COLO829 (cell line): Measurements from ENCODE around the gene RPS6KL1.

Experiments
- DNase-seq: peaks from one replicate; pipeline ENCODE4 v3.0.0; 2012; ENCODE audit warnings: low spot score

RPS6KL1 gene

GRCh38 chr14:74951443-74952179 is 28.6 kb upstream of the RPS6KL1 start:
- DNase-seq: no peak

GRCh38 chr14:74950795-74951442 is 27.9 kb upstream of the RPS6KL1 start:
- DNase-seq: no peak

- no peak for DNase-seq
Observed at GRCh38 chr14:74949859-74950573, 27.0 kb upstream of the RPS6KL1 start.

GRCh38 chr14:74949191-74949601 is 26.1 kb upstream of the RPS6KL1 start:
- DNase-seq: no peak

GRCh38 chr14:74948228-74949175 is 25.4 kb upstream of the RPS6KL1 start:
- no peak for DNase-seq

- no peak for DNase-seq
Observed at GRCh38 chr14:74947353-74948227, 24.5 kb upstream of the RPS6KL1 start.

- no peak for DNase-seq
Observed at GRCh38 chr14:74946659-74947281, 23.7 kb upstream of the RPS6KL1 start.

- peak; percentile 80 for DNase-seq
Observed at GRCh38 chr14:74945852-74946658, 23.0 kb upstream of the RPS6KL1 start.

GRCh38 chr14:74945261-74945851 is 22.3 kb upstream of the RPS6KL1 start:
- DNase-seq: peak; percentile 40

GRCh38 chr14:74942608-74943007 is 19.5 kb upstream of the RPS6KL1 start:
- no peak for DNase-seq

- DNase-seq: no peak
Observed at GRCh38 chr14:74942181-74942580, 19.1 kb upstream of the RPS6KL1 start.

GRCh38 chr14:74941676-74942097 is 18.6 kb upstream of the RPS6KL1 start:
- DNase-seq: no peak

GRCh38 chr14:74940956-74941565 is 18.0 kb upstream of the RPS6KL1 start:
- DNase-seq: no peak

- no peak for DNase-seq
Observed at GRCh38 chr14:74938531-74939495, 15.8 kb upstream of the RPS6KL1 start.

GRCh38 chr14:74937171-74937570 is 14.1 kb upstream of the RPS6KL1 start:
- no peak for DNase-seq

GRCh38 chr14:74936731-74937130 is 13.7 kb upstream of the RPS6KL1 start:
- DNase-seq: no peak

GRCh38 chr14:74936151-74936550 is 13.1 kb upstream of the RPS6KL1 start:
- DNase-seq: no peak

GRCh38 chr14:74935360-74935680 is 12.3 kb upstream of the RPS6KL1 start:
- DNase-seq: no peak
